Peyer's patch (tissue), 4 donors: ENCODE results near the gene JMJD4. TPM values are rescaled to one million over a fixed set of nuclear protein-coding genes. Genes with fewer than 3 reads are reported as not detected.

Experiments
- DNase-seq, 3 donors: peaks; one replicate each; pipeline ENCODE4 v3.0.0-alpha.2; 2017 to 2019
- H3K27ac ChIP-seq, 4 donors: fragments of 200-600 bp; sonication (generic); one replicate each; pipeline ENCODE4 v1.5.1; 2016 to 2019
- H3K27me3 ChIP-seq, 2 donors: fragments of 200-600 bp; sonication (generic); one replicate each; pipeline ENCODE4 v1.5.1; 2019
- H3K36me3 ChIP-seq, 3 donors: fragments of 200-600 bp; sonication (generic); one replicate each; pipeline ENCODE4 v1.5.1; 2016 to 2019
- H3K4me1 ChIP-seq, 4 donors: fragments of 200-600 bp; sonication (generic); one replicate each; pipeline ENCODE4 v1.5.1; 2016 to 2019
- H3K4me3 ChIP-seq, 4 donors: fragments of 200-600 bp; sonication (generic); 1 replicate in 3 of 4; 2 replicates in 1 of 4; pipeline ENCODE4 v1.5.1; 2016 to 2019; ENCODE audit warnings: mild to moderate bottlenecking in 1 of 4
- H3K9me3 ChIP-seq, 4 donors: fragments of 200-600 bp; sonication (generic); one replicate each; pipeline ENCODE4 v1.5.1; 2016 to 2019; ENCODE audit warnings: mild to moderate bottlenecking in 1 of 4
- POLR2A ChIP-seq, 2 donors: fragments of 450-650 bp; IDR thresholded peaks; one replicate each; pipeline ENCODE4 v1.5.1; 2017; ENCODE audit warnings: antibody characterized with exemption in 2 of 2, mild to moderate bottlenecking in 2 of 2, moderate library complexity in 2 of 2
- total RNA-seq, 4 donors: library from RNA; depleted of rRNA; stranded (reverse); fragments of >200 nt; gene quantifications; one replicate each; pipeline ENCODE4 v1.1.0, GENCODE V29; 2016
- TF ChIP-seq, protein P1 (sequence below), 6 experiments: fragments of 450-650 bp in 4 of 6; fragments of 200-600 bp in 2 of 6; sonication (generic) in 1 of 6; IDR thresholded peaks; one replicate each; pipeline ENCODE4 v1.5.1; 2017 to 2019; ENCODE audit warnings: antibody characterized with exemption in 6 of 6, mild to moderate bottlenecking in 3 of 6, moderate library complexity in 1 of 6

Gene JMJD4
- total RNA-seq, 4 donors from 2014 or later, result 14.9 to 28.4 (median 20.7) TPM

DNA sequence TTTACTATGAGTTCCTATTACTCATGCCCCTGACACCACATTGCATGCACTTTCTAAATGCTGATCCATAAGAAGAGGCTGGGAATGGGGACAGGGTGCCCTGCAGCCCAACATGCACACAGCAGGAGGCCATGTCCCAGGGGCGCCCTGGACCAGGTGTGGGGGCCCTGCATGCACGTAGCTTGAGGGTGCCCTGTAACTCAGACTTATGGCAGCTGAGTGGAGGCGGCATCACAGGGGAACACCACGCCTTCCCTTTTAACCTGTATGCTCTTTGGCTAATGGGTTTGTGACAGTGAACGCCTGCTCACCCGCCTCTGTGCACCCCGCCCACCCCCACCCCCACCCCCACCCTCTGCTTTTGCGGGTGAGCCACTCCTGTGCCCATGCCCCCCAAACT lies 36.2 kb upstream of the JMJD4 start:
- TF ChIP-seq, protein P1, sequence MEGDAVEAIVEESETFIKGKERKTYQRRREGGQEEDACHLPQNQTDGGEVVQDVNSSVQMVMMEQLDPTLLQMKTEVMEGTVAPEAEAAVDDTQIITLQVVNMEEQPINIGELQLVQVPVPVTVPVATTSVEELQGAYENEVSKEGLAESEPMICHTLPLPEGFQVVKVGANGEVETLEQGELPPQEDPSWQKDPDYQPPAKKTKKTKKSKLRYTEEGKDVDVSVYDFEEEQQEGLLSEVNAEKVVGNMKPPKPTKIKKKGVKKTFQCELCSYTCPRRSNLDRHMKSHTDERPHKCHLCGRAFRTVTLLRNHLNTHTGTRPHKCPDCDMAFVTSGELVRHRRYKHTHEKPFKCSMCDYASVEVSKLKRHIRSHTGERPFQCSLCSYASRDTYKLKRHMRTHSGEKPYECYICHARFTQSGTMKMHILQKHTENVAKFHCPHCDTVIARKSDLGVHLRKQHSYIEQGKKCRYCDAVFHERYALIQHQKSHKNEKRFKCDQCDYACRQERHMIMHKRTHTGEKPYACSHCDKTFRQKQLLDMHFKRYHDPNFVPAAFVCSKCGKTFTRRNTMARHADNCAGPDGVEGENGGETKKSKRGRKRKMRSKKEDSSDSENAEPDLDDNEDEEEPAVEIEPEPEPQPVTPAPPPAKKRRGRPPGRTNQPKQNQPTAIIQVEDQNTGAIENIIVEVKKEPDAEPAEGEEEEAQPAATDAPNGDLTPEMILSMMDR (IDR thresholded peaks at IDR 0.05), result no peak
- no peak for TF ChIP-seq POLR2A (IDR thresholded peaks at IDR 0.05)
- no peaks in the 10 kb centered on the region for H3K9me3 ChIP-seq
- peaks cover 0 to 53% (median 0%) of the 10 kb centered on the region in 3 donors for H3K36me3 ChIP-seq
- no peak overlapping the region for H3K4me3 ChIP-seq
- no peak for DNase-seq
- H3K27ac ChIP-seq, result no peak overlapping the region
- no peaks in the 10 kb centered on the region for H3K27me3 ChIP-seq
- H3K4me1 ChIP-seq, result peaks cover 0 to 5% (median 3%) of the 10 kb centered on the region in 4 donors

DNA sequence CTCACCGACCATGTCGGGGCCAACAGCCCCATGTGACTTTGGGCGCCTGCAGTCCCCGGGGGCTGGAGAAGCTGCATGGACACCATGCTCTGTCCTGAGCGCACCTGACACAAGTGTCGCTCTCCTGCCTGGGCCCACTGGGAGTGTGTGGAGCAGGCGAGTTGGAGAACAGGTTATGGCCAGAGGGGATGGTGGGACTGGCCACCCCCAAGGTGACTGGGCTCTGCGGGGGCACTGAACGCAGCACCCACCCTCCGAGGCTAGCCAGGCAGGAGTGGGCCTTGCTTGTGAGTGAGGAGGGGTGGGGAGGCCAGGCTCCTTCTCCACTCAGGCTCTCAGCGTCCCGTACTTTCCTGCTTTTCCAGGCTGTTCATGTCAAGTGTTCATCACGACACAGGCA lies 35.7 kb upstream of the JMJD4 start:
- H3K9me3 ChIP-seq, result no peaks in the 10 kb centered on the region
- TF ChIP-seq, protein P1 (IDR thresholded peaks at IDR 0.05), result no peak
- no peak for TF ChIP-seq POLR2A (IDR thresholded peaks at IDR 0.05)
- peaks cover 0 to 9% (median 5%) of the 10 kb centered on the region in 4 donors for H3K4me1 ChIP-seq
- H3K27ac ChIP-seq, result no peak overlapping the region
- H3K27me3 ChIP-seq, result no peaks in the 10 kb centered on the region
- H3K4me3 ChIP-seq, result no peak overlapping the region
- peak in 1 of 3 donors; percentile 26 for DNase-seq
- H3K36me3 ChIP-seq, result peaks cover 0 to 48% (median 0%) of the 10 kb centered on the region in 3 donors

DNA sequence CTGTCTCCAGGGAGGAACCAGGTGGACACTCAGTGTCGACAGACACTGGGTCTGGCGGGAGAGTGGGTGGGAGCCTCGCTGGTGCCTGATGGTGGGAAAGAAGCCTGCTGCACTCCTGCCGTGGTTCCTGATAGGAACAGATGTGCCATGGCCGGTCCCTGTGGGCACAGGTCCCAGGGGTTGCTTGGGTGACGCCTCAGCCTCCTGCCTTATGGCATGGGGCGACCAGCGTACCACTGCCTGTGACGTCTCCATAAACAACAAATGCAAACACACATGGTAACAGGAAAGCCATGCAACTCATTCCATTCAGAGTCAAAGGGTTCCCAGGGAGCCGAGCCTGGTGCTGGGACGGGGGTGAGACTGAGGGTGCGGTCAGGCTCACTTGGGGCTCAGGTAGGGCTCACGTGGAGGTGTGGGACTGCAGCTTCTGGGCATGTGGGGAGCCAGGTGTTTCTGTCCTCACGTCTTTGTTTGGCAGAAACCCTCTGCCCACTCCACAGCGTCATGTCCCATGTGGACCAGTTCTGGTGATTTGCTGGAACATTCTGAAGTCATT lies 34.9 kb upstream of the JMJD4 start:
- Histone ChIP-seq H3K4me1 (peaks cover 0 to 12% (median 7%) of the 10 kb centered on the region in 4 donors), H3K27ac (no peak overlapping the region), H3K36me3 (peaks cover 0 to 46% (median 0%) of the 10 kb centered on the region in 3 donors), H3K27me3 (no peaks in the 10 kb centered on the region), H3K4me3 (no peak overlapping the region), H3K9me3 (no peaks in the 10 kb centered on the region)
- TF ChIP-seq, protein P1 (IDR thresholded peaks at IDR 0.05), result no peak
- TF ChIP-seq POLR2A (IDR thresholded peaks at IDR 0.05), result no peak
- peak in 1 of 3 donors; percentile 19 for DNase-seq

DNA sequence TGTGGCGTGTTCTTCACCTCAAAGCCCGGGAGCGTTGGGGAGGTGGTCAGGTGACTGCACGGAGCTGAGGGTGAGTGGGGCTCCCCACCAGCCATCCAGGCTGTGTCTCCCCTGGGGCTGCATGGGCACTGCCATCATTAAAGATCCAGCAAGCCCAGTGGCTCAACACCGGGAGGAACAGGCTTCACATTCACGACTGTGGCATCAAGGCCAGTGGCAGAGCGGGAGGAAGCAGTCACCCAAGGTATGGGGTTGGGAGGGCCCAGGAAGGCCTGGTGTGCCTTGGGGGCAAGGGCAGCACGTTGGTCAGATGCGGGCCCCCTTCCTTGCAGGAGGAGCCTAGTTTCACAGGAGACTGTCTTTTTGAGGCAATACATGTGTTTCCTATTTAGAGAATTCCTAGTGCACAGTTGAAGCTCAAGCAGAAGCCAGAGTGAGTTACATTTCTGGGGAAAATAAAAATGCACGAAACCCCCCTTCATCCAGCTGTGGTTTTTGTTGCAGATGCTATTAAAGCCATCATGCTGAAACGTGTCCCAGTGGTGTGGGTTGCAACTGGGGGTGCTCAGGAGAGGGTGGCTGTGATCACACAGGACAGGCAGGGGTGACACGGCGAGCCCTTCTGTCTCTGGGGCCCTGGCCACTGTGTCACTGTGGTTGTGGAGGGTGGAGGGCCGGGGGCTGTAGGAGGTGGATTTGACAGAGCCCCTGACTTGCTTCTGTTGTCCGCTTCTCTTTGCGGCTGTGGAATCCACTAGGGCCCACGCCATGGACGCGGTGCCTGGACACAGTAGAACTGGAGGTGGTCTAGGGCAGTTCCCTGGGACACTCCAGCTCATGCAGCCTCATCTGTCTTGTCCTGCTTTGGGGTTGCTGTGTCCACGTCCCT lies 34.2 kb upstream of the JMJD4 start:
- Histone ChIP-seq H3K4me1 (peaks cover 0 to 12% (median 7%) of the 10 kb centered on the region in 4 donors), H3K36me3 (peaks cover 0 to 46% (median 0%) of the 10 kb centered on the region in 3 donors), H3K27ac (no peak overlapping the region), H3K4me3 (no peak overlapping the region), H3K9me3 (no peaks in the 10 kb centered on the region), H3K27me3 (no peaks in the 10 kb centered on the region)
- TF ChIP-seq, protein P1 (IDR thresholded peaks at IDR 0.05), result no peak
- TF ChIP-seq POLR2A (IDR thresholded peaks at IDR 0.05), result no peak
- DNase-seq, result peak in 1 of 3 donors; percentile 28

DNA sequence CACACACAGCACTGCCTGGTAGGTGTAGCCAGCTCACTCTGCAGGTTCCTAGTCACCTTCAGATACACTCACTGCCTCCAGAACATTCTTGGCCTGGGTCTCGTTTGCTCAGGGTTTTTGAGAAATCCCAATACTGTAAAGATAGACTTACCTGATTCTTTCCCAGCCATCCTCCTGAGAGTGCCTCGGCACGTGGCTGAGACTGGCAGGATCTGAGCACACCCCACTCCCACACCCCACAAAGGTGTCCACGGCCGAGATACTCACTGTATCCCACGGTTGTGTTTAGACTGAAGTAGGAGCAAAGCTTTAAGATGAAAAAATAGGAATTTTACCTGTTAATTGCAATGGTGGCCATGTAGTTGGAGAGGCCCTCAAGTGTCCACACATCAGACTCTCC lies 33.5 kb upstream of the JMJD4 start:
- DNase-seq, result peak in 1 of 3 donors; percentile 3
- no peak overlapping the region for H3K4me3 ChIP-seq
- H3K27me3 ChIP-seq, result no peaks in the 10 kb centered on the region
- H3K9me3 ChIP-seq, result no peaks in the 10 kb centered on the region
- peaks cover 0 to 46% (median 0%) of the 10 kb centered on the region in 3 donors for H3K36me3 ChIP-seq
- H3K4me1 ChIP-seq, result peaks cover 0 to 12% (median 7%) of the 10 kb centered on the region in 4 donors
- TF ChIP-seq POLR2A (IDR thresholded peaks at IDR 0.05), result no peak
- TF ChIP-seq, protein P1 (IDR thresholded peaks at IDR 0.05), result no peak
- peak overlapping the region in 1 of 4 donors; percentile 30 for H3K27ac ChIP-seq
